GM19351 (cell line): ENCODE results near the gene RNF220.

Experiments
- ATAC-seq: cut with Tn5 transposase; IDR thresholded peaks from one replicate; pipeline ENCODE4 v1.9.1; 2021; ENCODE audit warnings: mild to moderate bottlenecking, moderate library complexity; ENCODE audit not compliant: unreplicated experiment

Gene RNF220

GRCh38 chr1:44431861-44432260 is 26.8 kb downstream of the RNF220 start:
- no peak for ATAC-seq

GRCh38 chr1:44433209-44433608 is 28.2 kb downstream of the RNF220 start:
- ATAC-seq = no peak

- ATAC-seq = no peak
These were observed 31.5 kb downstream of the RNF220 start for GRCh38 chr1:44436401-44437106.

GRCh38 chr1:44437107-44437716 is 32.2 kb downstream of the RNF220 start:
- no peak for ATAC-seq

- no peak for ATAC-seq
These were observed 37.7 kb downstream of the RNF220 start for GRCh38 chr1:44442791-44443190.

GRCh38 chr1:44447051-44447810 is 42.2 kb downstream of the RNF220 start:
- no peak for ATAC-seq

- no peak for ATAC-seq
These were observed 48.8 kb downstream of the RNF220 start for GRCh38 chr1:44453798-44454349.

GRCh38 chr1:44454704-44455103 is 49.6 kb downstream of the RNF220 start:
- ATAC-seq = no peak

- ATAC-seq = no peak
These were observed 55.2 kb downstream of the RNF220 start for GRCh38 chr1:44460107-44460882.

GRCh38 chr1:44464361-44464760 is 59.3 kb downstream of the RNF220 start:
- no peak for ATAC-seq

- ATAC-seq = no peak
These were observed 62.5 kb downstream of the RNF220 start for GRCh38 chr1:44467566-44467965.

- no peak for ATAC-seq
These were observed 66.9 kb downstream of the RNF220 start for GRCh38 chr1:44471911-44472453.

GRCh38 chr1:44472620-44473525 is 67.8 kb downstream of the RNF220 start:
- ATAC-seq = no peak

- no peak for ATAC-seq
These were observed 71.8 kb downstream of the RNF220 start for GRCh38 chr1:44476891-44477290.

- ATAC-seq = no peak
These were observed 76.6 kb downstream of the RNF220 start for GRCh38 chr1:44481701-44482100.

GRCh38 chr1:44483089-44483874 is 78.2 kb downstream of the RNF220 start:
- ATAC-seq = no peak

GRCh38 chr1:44484155-44484688 is 79.2 kb downstream of the RNF220 start:
- ATAC-seq = no peak

GRCh38 chr1:44485229-44485933 is 80.3 kb downstream of the RNF220 start:
- ATAC-seq = no peak
